Duodenal mucosa (tissue), 2 donors: Measurements from ENCODE around the gene ACBD6.

ENCODE experiments used
- H3K27ac ChIP-seq: one replicate; pipeline ENCODE4 v1.7.0; 2013; ENCODE audit warnings: low read depth, low read length
- H3K27me3 ChIP-seq, 2 donors: one replicate each; pipeline ENCODE4 v1.7.0; 2013; ENCODE audit warnings: low read length in 2 of 2, control low read depth in 1 of 2; ENCODE audit not compliant: insufficient read depth in 2 of 2, control insufficient read depth in 1 of 2
- H3K36me3 ChIP-seq, 2 donors: one replicate each; pipeline ENCODE4 v1.7.0; 2013; ENCODE audit warnings: low read length in 2 of 2, control low read depth in 1 of 2; ENCODE audit not compliant: insufficient read depth in 2 of 2, control insufficient read depth in 1 of 2
- H3K4me1 ChIP-seq, 2 donors: one replicate each; pipeline ENCODE4 v1.7.0; 2013; ENCODE audit warnings: low read length in 2 of 2, control low read depth in 1 of 2; ENCODE audit not compliant: insufficient read depth in 2 of 2, control insufficient read depth in 1 of 2
- H3K4me3 ChIP-seq, 2 donors: one replicate each; pipeline ENCODE4 v1.7.0; 2013; ENCODE audit warnings: low read length in 2 of 2, low read depth in 1 of 2
- H3K9ac ChIP-seq, 2 donors: one replicate each; pipeline ENCODE4 v1.7.0; 2013; ENCODE audit warnings: low read length in 2 of 2, low read depth in 1 of 2
- H3K9me3 ChIP-seq, 2 donors: one replicate each; pipeline ENCODE4 v1.7.0; 2013; ENCODE audit warnings: low read length in 2 of 2, control low read depth in 1 of 2; ENCODE audit not compliant: control insufficient read depth in 1 of 2

The ACBD6 gene

GRCh38 chr1:180494370-180494769 is 8.0 kb downstream of the ACBD6 start:
- no peaks in the 10 kb centered on the region for H3K4me1 ChIP-seq
- no peak overlapping the region for H3K4me3 ChIP-seq
- no peak overlapping the region for H3K9ac ChIP-seq
- peaks cover 2 to 20% of the 10 kb centered on the region in 2 donors for H3K36me3 ChIP-seq
- no peaks in the 10 kb centered on the region for H3K9me3 ChIP-seq
- no peaks in the 10 kb centered on the region for H3K27me3 ChIP-seq
- H3K27ac ChIP-seq: no peak overlapping the region

- Histone ChIP-seq H3K9me3 (no peaks in the 10 kb centered on the region), H3K4me1 (no peaks in the 10 kb centered on the region), H3K27ac (no peak overlapping the region), H3K27me3 (no peaks in the 10 kb centered on the region), H3K4me3 (no peak overlapping the region), H3K9ac (no peak overlapping the region), H3K36me3 (peaks cover 4 to 18% of the 10 kb centered on the region in 2 donors)
Observed at GRCh38 chr1:180489976-180490375, 12.4 kb downstream of the ACBD6 start.

- H3K4me1 ChIP-seq: no peaks in the 10 kb centered on the region
- no peak overlapping the region for H3K4me3 ChIP-seq
- peaks cover 3 to 16% of the 10 kb centered on the region in 2 donors for H3K36me3 ChIP-seq
- no peaks in the 10 kb centered on the region for H3K27me3 ChIP-seq
- no peaks in the 10 kb centered on the region for H3K9me3 ChIP-seq
- H3K27ac ChIP-seq: no peak overlapping the region
- no peak overlapping the region for H3K9ac ChIP-seq
Observed at GRCh38 chr1:180489313-180489712, 13.1 kb downstream of the ACBD6 start.

GRCh38 chr1:180488661-180489060 is 13.7 kb downstream of the ACBD6 start:
- no peak overlapping the region for H3K27ac ChIP-seq
- no peaks in the 10 kb centered on the region for H3K9me3 ChIP-seq
- H3K27me3 ChIP-seq: no peaks in the 10 kb centered on the region
- no peaks in the 10 kb centered on the region for H3K4me1 ChIP-seq
- H3K36me3 ChIP-seq: peaks cover 3 to 12% of the 10 kb centered on the region in 2 donors
- no peak overlapping the region for H3K9ac ChIP-seq
- no peak overlapping the region for H3K4me3 ChIP-seq

GRCh38 chr1:180486092-180486491 is 16.3 kb downstream of the ACBD6 start:
- H3K27ac ChIP-seq: no peak overlapping the region
- H3K9me3 ChIP-seq: no peaks in the 10 kb centered on the region
- H3K4me3 ChIP-seq: no peak overlapping the region
- H3K36me3 ChIP-seq: peaks cover 3 to 5% of the 10 kb centered on the region in 2 donors
- no peaks in the 10 kb centered on the region for H3K4me1 ChIP-seq
- H3K27me3 ChIP-seq: no peaks in the 10 kb centered on the region
- H3K9ac ChIP-seq: no peak overlapping the region

GRCh38 chr1:180484490-180484889 is 17.9 kb downstream of the ACBD6 start:
- Histone ChIP-seq H3K4me1 (no peaks in the 10 kb centered on the region), H3K4me3 (no peak overlapping the region), H3K9ac (no peak overlapping the region), H3K27ac (no peak overlapping the region), H3K27me3 (no peaks in the 10 kb centered on the region), H3K9me3 (no peaks in the 10 kb centered on the region), H3K36me3 (peaks cover 3 to 8% of the 10 kb centered on the region in 2 donors)

GRCh38 chr1:180482425-180483275 is 19.7 kb downstream of the ACBD6 start:
- peaks cover 3 to 16% of the 10 kb centered on the region in 2 donors for H3K36me3 ChIP-seq
- H3K27me3 ChIP-seq: no peaks in the 10 kb centered on the region
- H3K4me1 ChIP-seq: no peaks in the 10 kb centered on the region
- no peak overlapping the region for H3K9ac ChIP-seq
- no peaks in the 10 kb centered on the region for H3K9me3 ChIP-seq
- no peak overlapping the region for H3K4me3 ChIP-seq
- no peak overlapping the region for H3K27ac ChIP-seq

GRCh38 chr1:180470031-180470430 is 32.3 kb downstream of the ACBD6 start:
- H3K4me1 ChIP-seq: no peaks in the 10 kb centered on the region
- H3K9ac ChIP-seq: no peak overlapping the region
- H3K9me3 ChIP-seq: no peaks in the 10 kb centered on the region
- H3K36me3 ChIP-seq: no peaks in the 10 kb centered on the region
- H3K27ac ChIP-seq: no peak overlapping the region
- H3K4me3 ChIP-seq: no peak overlapping the region
- H3K27me3 ChIP-seq: no peaks in the 10 kb centered on the region

GRCh38 chr1:180468311-180468710 is 34.1 kb downstream of the ACBD6 start:
- Histone ChIP-seq H3K27me3 (no peaks in the 10 kb centered on the region), H3K9ac (no peak overlapping the region), H3K4me3 (no peak overlapping the region), H3K36me3 (no peaks in the 10 kb centered on the region), H3K4me1 (no peaks in the 10 kb centered on the region), H3K27ac (no peak overlapping the region), H3K9me3 (peaks cover 0 to 11% of the 10 kb centered on the region in 2 donors)

- H3K4me3 ChIP-seq: no peak overlapping the region
- no peak overlapping the region for H3K27ac ChIP-seq
- H3K9me3 ChIP-seq: peaks cover 8 to 26% of the 10 kb centered on the region in 2 donors
- no peaks in the 10 kb centered on the region for H3K27me3 ChIP-seq
- no peaks in the 10 kb centered on the region for H3K4me1 ChIP-seq
- no peaks in the 10 kb centered on the region for H3K36me3 ChIP-seq
- H3K9ac ChIP-seq: no peak overlapping the region
Observed at GRCh38 chr1:180462102-180462501, 40.3 kb downstream of the ACBD6 start.
